ENCODE data around the gene MAP4K4.

Gene MAP4K4

DNA sequence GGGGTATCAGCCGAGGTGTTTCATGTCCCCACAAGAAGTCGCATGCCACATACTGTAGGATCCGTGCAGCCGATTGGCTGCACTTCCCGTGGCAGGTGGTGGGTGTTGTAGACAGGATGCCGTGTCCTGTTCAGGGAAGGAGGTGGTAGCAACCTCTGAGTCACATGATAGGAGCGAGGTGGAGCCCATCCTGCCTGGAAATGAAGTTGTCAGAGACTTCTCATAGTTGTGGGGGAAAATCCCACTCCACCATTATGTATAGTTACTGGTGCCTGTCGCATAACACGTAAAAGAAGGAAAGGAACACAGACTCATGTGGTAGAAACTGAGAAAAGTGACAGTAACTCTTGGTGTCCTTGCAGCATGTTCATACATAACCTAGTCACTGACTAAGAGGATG, 202.9 kb downstream of the MAP4K4 start:
- in situ Hi-C loops (cut with HindIII; ENCODE audit: low sequenced_read_pairs) = no loop called here
- DNase-seq (ENCODE audit: low read depth) = no peak
- no peak overlapping the region for H3K4me3 ChIP-seq (ENCODE audit: low read depth, low read length)
- TF ChIP-seq, protein P1, sequence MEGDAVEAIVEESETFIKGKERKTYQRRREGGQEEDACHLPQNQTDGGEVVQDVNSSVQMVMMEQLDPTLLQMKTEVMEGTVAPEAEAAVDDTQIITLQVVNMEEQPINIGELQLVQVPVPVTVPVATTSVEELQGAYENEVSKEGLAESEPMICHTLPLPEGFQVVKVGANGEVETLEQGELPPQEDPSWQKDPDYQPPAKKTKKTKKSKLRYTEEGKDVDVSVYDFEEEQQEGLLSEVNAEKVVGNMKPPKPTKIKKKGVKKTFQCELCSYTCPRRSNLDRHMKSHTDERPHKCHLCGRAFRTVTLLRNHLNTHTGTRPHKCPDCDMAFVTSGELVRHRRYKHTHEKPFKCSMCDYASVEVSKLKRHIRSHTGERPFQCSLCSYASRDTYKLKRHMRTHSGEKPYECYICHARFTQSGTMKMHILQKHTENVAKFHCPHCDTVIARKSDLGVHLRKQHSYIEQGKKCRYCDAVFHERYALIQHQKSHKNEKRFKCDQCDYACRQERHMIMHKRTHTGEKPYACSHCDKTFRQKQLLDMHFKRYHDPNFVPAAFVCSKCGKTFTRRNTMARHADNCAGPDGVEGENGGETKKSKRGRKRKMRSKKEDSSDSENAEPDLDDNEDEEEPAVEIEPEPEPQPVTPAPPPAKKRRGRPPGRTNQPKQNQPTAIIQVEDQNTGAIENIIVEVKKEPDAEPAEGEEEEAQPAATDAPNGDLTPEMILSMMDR (IDR thresholded peaks at IDR 0.05; ENCODE audit: low read depth, low read length, missing control alignments) = no peak

DNA sequence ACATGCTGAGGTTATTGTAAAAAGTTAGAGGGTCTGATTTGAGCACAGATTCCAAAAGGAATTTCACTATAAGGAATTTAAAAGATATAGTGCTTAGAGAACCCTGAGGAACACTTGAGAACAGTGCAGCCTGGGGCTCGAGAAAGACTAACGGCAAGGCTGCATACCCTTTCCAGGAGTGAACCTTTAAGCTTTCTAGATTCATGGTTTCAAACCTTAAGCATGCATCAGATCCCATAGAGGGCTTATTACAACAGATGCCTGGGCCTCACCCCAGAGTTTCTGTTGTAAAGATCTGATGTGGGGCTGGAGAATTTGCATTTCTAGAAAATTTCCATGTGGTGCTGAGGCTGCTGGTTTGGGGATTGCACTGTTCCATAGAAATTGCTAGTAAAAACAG, 203.7 kb downstream of the MAP4K4 start:
- no peak overlapping the region for H3K4me3 ChIP-seq (ENCODE audit: low read depth, low read length)
- in situ Hi-C loops (cut with HindIII; ENCODE audit: low sequenced_read_pairs) = no loop called here
- DNase-seq (ENCODE audit: low read depth) = no peak
- TF ChIP-seq, protein P1 (IDR thresholded peaks at IDR 0.05; ENCODE audit: low read depth, low read length, missing control alignments) = no peak

DNA sequence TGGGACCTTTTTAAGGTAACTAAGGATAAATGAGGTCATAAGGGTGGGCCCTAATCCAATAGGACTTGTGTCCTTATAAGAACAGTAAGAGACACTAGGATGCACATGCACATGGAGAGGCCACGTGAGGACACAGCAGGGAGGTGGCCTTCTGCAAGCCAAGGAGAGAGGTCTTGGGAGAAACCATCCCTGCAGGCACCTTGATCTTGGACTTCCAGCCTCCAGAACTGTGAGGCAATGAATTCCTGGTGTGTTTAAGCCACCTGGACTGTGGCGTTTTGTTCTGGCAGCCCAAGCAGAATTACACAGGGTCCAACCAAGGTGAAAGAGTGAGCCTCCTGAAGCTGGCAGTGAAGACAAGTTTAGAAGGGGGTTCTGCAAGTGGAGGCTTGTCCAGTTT, 204.7 kb downstream of the MAP4K4 start:
- no peak for DNase-seq (ENCODE audit: low read depth)
- in situ Hi-C loops (cut with HindIII; ENCODE audit: low sequenced_read_pairs) = no loop called here
- TF ChIP-seq, protein P1 (IDR thresholded peaks at IDR 0.05; ENCODE audit: low read depth, low read length, missing control alignments) = no peak
- no peak overlapping the region for H3K4me3 ChIP-seq (ENCODE audit: low read depth, low read length)

DNA sequence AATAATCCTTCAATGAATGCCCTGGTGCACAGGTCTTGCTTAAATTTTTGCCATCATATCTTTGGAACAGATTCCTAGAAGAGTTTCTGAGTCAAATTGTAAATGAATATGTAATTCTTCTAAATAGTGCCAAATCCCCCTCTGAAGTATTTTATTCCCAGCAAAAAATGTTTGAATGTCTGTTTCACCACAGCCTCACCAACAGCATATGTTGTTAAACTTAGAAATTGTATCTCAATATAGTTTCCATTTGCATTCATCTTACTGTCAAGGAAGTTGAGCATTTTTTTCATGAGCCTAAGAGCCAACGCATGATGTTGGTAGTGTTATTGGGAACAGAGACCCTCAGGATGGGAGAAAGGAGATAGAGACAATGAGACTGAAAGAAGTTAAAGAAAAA, 207.4 kb downstream of the MAP4K4 start:
- no peak overlapping the region for H3K4me3 ChIP-seq (ENCODE audit: low read depth, low read length)
- in situ Hi-C loops (cut with HindIII; ENCODE audit: low sequenced_read_pairs) = no loop called here
- no peak for DNase-seq (ENCODE audit: low read depth)
- TF ChIP-seq, protein P1 (IDR thresholded peaks at IDR 0.05; ENCODE audit: low read depth, low read length, missing control alignments) = no peak

DNA sequence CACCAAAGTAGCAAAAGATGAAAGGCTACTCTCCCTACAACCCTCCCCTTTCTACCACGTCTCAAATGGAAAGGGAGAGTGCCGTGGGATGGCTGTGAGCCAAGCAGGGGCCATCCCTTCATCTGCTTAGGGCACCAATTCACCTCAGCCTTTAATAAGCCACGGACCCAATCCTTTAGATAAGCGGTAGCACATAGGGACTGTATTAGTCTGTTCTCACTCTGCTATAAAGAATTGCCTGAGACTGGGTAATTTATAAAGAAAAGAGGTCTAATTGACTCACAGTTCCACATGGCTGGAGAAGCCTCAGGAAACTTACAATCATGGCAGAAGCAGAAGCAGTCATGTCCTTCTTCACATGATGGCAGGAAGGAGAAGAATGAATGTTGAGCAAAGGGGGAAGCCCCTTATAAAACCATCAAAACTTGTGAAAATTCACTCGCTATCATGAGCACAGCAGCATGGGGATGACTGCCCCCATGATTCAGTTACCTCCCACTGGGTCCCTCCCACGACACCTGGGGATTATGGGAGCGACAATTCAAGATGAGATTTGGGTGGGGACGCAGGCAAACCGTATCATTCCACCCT, 208.3 kb downstream of the MAP4K4 start:
- in situ Hi-C loops (cut with HindIII; ENCODE audit: low sequenced_read_pairs) = no loop called here

DNA sequence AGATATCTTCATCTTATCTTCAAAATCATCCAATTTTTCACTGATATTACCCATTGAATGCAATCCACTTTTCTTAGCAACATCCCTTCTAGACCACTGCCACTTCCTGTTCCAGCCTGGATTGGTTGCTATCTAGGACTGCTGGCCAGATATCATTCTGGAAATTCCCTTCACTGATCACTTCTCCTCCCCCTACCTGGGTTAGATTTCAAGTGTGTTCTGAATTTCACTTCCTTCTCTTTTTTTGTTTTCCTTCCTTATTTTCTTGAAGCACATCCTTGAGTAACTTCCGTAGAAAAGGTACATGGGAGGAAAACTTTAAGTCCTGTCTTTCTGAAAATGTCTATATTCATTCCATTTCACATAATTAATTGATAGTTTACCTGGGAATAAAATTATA, 212.3 kb downstream of the MAP4K4 start:
- no peak overlapping the region for H3K4me3 ChIP-seq (ENCODE audit: low read depth, low read length)
- TF ChIP-seq, protein P1 (IDR thresholded peaks at IDR 0.05; ENCODE audit: low read depth, low read length, missing control alignments) = no peak
- in situ Hi-C loops (cut with HindIII; ENCODE audit: low sequenced_read_pairs) = no loop called here
- no peak for DNase-seq (ENCODE audit: low read depth)

More for the DNA sequence above, 208.3 kb downstream of the MAP4K4 start:
- TF ChIP-seq, protein P1 (IDR thresholded peaks at IDR 0.05; ENCODE audit: low read depth, low read length, missing control alignments) = no peak
- no peak overlapping the region for H3K4me3 ChIP-seq (ENCODE audit: low read depth, low read length)
- no peak for DNase-seq (ENCODE audit: low read depth)

Data from astrocyte of the cerebellum (primary cell).